ENCODE measurements around the gene FAM20C. TPM values are rescaled to one million over a fixed set of nuclear protein-coding genes. Genes with fewer than 3 reads are reported as not detected.

The FAM20C gene
- total and polyA plus RNA-seq, 4 donors = 17.3 to 86.9 (median 45.9) TPM

- 92 to 93% methylated on average over 15 of the region's 15 CpGs for WGBS, 2 donors
- no peak for ATAC-seq (ENCODE audit: insufficient read depth, low FRiP score)
- no peaks in the 10 kb centered on the region for H3K4me1 ChIP-seq (ENCODE audit: control insufficient read depth in 5 of 5, insufficient read depth in 5 of 5, low read length in 5 of 5)
- DNase-seq = no peak
- no peaks in the 10 kb centered on the region for H3K9me3 ChIP-seq (ENCODE audit: control insufficient read depth in 4 of 4, insufficient read depth in 3 of 4, low read length in 3 of 4)
- no peak overlapping the region for H3K4me3 ChIP-seq
- H3K27me3 ChIP-seq (ENCODE audit: control insufficient read depth in 3 of 3, insufficient read depth in 3 of 3, low read length in 2 of 3) = peaks cover 3 to 7% (median 4%) of the 10 kb centered on the region in 3 donors
- TF ChIP-seq CTCF (IDR thresholded peaks at IDR 0.05; ENCODE audit: control extremely low read depth, extremely low read depth) = no peak
- no peaks in the 10 kb centered on the region for H3K36me3 ChIP-seq (ENCODE audit: control insufficient read depth in 4 of 4, insufficient read depth in 4 of 4, low read length in 4 of 4)
- no peak overlapping the region for H3K27ac ChIP-seq (ENCODE audit: low read depth in 1 of 2, low read length in 1 of 2)
- no peak overlapping the region for H3K9ac ChIP-seq (ENCODE audit: insufficient read depth in 1 of 2, low read length in 2 of 2)
These were observed 106.8 kb downstream of the FAM20C start for GRCh38 chr7:299169-299568.

GRCh38 chr7:299628-300027, 107.3 kb downstream of the FAM20C start:
- 94 to 95% methylated on average over 16 of the region's 16 CpGs for WGBS, 2 donors
- Histone ChIP-seq H3K4me3 (no peak overlapping the region), H3K9ac (ENCODE audit: insufficient read depth in 1 of 2, low read length in 2 of 2) (no peak overlapping the region), H3K27me3 (ENCODE audit: control insufficient read depth in 3 of 3, insufficient read depth in 3 of 3, low read length in 2 of 3) (peaks cover 2 to 5% (median 3%) of the 10 kb centered on the region in 3 donors), H3K27ac (ENCODE audit: low read depth in 1 of 2, low read length in 1 of 2) (no peak overlapping the region), H3K36me3 (ENCODE audit: control insufficient read depth in 4 of 4, insufficient read depth in 4 of 4, low read length in 4 of 4) (no peaks in the 10 kb centered on the region), H3K9me3 (ENCODE audit: control insufficient read depth in 4 of 4, insufficient read depth in 3 of 4, low read length in 3 of 4) (peaks cover 0 to 2% (median 0%) of the 10 kb centered on the region in 4 donors), H3K4me1 (ENCODE audit: control insufficient read depth in 5 of 5, insufficient read depth in 5 of 5, low read length in 5 of 5) (no peaks in the 10 kb centered on the region)
- ATAC-seq (ENCODE audit: insufficient read depth, low FRiP score) = no peak
- TF ChIP-seq CTCF (IDR thresholded peaks at IDR 0.05; ENCODE audit: control extremely low read depth, extremely low read depth) = no peak
- DNase-seq = no peak

- Histone ChIP-seq H3K27me3 (ENCODE audit: control insufficient read depth in 3 of 3, insufficient read depth in 3 of 3, low read length in 2 of 3) (peaks cover 2 to 3% (median 2%) of the 10 kb centered on the region in 3 donors), H3K27ac (ENCODE audit: low read depth in 1 of 2, low read length in 1 of 2) (no peak overlapping the region), H3K36me3 (ENCODE audit: control insufficient read depth in 4 of 4, insufficient read depth in 4 of 4, low read length in 4 of 4) (no peaks in the 10 kb centered on the region), H3K4me1 (ENCODE audit: control insufficient read depth in 5 of 5, insufficient read depth in 5 of 5, low read length in 5 of 5) (no peaks in the 10 kb centered on the region), H3K9ac (ENCODE audit: insufficient read depth in 1 of 2, low read length in 2 of 2) (no peak overlapping the region), H3K9me3 (ENCODE audit: control insufficient read depth in 4 of 4, insufficient read depth in 3 of 4, low read length in 3 of 4) (peaks cover 0 to 2% (median 0%) of the 10 kb centered on the region in 4 donors), H3K4me3 (no peak overlapping the region)
- no peak for TF ChIP-seq CTCF (IDR thresholded peaks at IDR 0.05; ENCODE audit: control extremely low read depth, extremely low read depth)
- DNase-seq = no peak
- 89 to 93% methylated on average over 10 of the region's 10 CpGs for WGBS, 2 donors
- ATAC-seq (ENCODE audit: insufficient read depth, low FRiP score) = no peak
These were observed 107.7 kb downstream of the FAM20C start for GRCh38 chr7:300048-300447.
